ENCODE results near the gene YIF1B.
"Not testable (repeated sequence)": the region's sequence is repeated elsewhere in the genome, so short reads cannot be mapped to it uniquely, and the experiment has no call there.

Gene YIF1B

GRCh38 chr19:38274739-38275138, 41.0 kb downstream of the YIF1B start:
- no peak for DNase-seq (ENCODE audit: low spot score)

DNA sequence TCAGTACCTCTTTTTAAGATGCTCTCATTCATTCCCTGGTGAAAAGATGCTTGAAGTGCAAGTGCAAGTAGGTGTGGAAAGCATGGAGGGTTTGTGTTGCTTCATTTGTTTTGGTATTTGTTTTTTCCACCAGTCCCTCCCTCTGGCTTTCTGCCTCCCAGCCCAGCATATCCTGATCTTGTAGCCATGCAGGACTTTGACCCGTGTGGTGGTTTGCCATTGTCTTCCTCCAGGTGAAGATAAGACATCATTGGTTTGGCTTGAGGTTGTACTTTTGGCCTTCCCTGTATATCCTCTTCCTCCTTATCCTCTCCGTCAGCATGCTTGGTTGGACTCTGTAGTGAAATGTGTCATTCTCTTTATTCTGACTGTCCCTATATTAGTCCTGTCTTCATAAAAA, 42.2 kb downstream of the YIF1B start:
- no peak for DNase-seq (ENCODE audit: low spot score)

DNA sequence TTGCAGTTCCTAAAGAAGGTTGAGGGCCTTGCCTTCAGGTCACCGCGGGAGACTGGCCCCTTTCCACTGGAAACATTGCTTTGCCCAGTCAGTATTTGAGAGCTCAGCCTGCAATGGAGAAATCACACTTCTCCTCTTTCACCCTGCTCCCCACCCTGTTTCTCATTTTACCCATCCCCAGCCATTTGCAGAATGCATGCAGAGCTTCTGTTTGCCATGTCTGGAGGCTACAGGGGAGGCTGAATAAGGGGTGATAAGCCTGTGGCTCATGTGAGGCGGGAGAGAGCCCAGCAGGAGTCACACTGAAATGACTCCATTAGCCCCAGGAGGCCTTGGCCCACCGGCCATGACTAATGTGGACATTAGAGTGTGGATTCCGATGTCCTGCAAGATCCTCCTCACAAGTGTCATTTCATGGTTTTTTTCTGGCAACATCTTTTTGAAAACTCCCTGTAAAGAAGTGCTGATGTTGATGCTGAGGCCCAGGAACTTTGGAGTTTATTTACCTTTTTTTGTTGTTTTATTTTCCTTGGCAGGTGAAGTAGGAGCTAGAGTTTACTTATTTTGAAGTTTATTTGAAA, 45.1 kb downstream of the YIF1B start:
- no peak for DNase-seq (ENCODE audit: low spot score)

- no peak for DNase-seq (ENCODE audit: low spot score)
These were observed 47.2 kb downstream of the YIF1B start for GRCh38 chr19:38268539-38268938.

DNA sequence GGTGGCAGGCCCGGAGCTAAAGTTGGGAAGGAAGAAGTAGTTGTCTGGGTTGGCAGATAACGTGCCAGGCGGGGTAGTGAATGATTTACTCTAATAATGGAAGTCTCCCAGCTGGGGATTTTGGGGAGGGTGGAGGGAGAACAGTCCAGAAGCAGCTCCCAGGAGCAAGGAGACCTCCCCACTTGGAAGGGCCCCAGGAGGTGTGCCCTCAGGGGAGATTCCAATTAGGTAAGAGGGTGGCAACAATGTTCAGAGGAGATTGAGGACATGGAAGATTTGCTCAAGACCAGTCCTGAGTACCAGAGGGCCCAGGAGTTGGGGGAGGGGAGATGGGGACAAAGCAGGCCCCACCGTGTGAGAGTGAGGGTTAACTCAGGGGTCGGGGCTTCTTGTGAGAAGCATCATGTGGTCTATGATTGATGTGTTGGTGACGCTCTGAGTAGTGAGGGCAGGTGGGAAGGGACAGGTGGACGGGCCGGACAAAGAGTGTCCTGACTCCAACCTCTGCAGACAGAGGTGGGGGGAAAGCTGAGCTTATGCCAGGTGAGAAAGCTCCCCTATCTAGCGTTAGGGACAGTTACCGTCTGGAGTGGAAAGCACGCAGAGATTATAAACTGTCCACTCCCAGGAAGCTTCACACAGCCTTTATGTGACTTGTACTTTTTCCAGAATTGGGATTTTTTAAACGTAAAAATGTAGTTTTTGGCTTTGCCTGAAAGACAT, 47.8 kb downstream of the YIF1B start:
- no peak for DNase-seq (ENCODE audit: low spot score)

DNA sequence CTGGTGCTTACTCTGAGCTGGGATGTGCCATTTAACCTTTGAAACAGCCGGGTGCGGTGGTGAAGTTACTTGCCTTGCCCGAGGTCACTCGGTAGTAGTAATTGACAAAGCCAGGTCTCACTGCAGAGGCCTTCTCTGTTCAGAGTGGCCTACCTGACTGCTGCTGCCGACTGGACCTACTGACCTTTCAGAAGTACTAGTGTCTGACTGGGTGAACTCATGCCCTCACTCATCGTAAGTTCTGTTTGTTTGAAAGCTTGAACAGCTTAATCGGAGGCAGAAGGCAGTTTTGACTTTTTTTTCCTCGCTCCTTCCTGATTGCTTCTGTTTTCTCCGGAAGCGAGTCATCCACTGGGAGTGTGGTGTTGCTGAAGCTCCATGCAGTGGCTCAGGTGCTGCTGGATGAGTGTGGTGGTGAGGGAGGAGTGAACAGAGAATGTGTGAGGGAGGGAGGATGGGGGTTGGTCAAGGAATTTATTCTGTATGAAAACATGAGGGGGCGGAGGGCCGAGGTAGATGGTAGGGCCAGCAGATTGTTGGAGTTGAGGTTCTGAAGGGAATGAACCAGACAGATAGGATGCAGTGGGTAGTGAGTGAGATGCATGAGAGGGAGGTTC, 48.7 kb downstream of the YIF1B start:
- DNase-seq (ENCODE audit: low spot score), result peak; percentile 74

GRCh38 chr19:38265921-38266429, 49.8 kb downstream of the YIF1B start:
- no peak for DNase-seq (ENCODE audit: low spot score)

- DNase-seq (ENCODE audit: low spot score), result peak; percentile 65
These were observed 50.4 kb downstream of the YIF1B start for GRCh38 chr19:38265213-38265861.

DNA sequence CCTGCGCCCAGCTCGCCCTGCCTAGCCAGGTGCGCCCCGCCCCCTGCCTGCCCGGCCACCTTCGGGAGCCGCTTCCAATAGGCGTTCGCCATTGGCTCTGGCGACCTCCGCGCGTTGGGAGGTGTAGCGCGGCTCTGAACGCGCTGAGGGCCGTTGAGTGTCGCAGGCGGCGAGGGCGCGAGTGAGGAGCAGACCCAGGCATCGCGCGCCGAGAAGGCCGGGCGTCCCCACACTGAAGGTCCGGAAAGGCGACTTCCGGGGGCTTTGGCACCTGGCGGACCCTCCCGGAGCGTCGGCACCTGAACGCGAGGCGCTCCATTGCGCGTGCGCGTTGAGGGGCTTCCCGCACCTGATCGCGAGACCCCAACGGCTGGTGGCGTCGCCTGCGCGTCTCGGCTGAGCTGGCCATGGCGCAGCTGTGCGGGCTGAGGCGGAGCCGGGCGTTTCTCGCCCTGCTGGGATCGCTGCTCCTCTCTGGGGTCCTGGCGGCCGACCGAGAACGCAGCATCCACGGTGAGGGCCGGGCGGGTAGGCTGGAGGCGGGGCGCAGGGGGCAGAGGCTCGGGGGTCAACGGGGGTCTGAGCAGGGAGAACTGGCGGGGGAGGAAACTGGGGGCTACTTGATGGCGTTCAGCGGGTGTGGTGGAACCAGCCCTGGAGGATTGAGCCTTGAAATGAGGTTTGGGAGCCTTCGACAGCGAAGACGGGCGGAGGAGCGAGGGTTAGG, 51.1 kb downstream of the YIF1B start, which contains the start of gene SPINT2:
Gene SPINT2, plus strand, starts transcription at position 88 of the 727 bp plus-strand sequence. Its CDS starts 320 bp downstream, at position 408.
- no peak for DNase-seq (ENCODE audit: low spot score)

DNA sequence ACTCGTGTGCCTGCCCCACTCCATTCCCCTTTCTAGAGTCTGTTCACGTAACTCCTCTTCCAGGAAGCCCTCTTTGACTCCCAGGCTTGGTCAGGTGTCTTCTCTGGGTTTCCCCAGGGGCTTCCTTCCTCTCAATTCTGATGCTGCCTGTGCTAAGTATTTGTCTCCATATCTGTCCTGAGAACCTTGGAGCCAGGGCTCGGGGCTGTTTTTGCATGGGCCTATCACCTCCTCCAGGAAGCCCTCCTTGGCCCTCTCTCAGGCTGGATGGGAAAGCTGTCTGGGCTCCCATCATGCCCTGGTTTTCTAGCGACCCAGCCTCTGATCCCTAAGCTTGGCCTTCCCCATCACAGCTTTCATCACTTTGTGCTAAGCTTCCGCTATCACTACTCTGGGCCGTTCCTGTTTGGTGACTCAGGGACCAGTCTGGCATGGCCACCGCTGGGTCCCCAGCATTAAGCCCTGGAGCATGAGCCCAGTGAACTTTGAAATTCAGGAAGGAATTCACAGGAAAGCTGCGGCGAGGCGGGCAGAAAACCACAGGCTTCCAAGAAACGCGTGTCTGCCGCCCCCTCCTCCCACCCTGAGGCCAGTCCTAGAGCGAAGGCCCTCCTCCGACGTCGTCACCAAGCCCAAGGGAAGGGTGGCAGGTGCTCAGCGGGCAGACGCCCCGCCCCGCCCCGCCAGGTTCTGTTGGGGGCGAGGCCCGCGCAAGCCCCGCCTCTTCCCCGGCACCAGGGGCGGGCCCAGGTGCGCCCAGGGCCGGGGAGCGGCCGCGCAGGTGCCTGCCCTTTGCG, 51.9 kb downstream of the YIF1B start:
- peak; percentile 99 for DNase-seq (ENCODE audit: low spot score)

GRCh38 chr19:38262585-38263268, 53.0 kb downstream of the YIF1B start:
- peak; percentile 39 for DNase-seq (ENCODE audit: low spot score)

DNA sequence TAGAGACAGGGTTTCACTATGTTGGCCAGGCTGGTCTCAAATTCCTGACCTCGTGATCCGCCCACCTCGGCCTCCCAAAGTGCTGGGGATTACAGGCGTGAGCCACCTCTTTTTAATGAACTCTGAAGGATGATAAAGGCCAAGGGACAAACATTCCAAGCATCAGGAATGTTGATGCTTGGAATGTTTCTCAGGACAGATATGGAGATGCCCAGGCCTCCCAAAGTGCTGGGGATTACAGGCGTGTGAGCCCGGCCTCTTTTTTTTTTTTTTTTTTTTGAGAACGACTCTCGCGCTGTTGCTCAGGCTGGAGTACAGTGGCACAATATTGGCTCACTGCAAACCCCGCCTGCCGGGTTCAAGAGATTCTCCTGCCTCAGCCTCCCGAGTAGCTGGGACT, 53.8 kb downstream of the YIF1B start:
- DNase-seq (ENCODE audit: low spot score), result not testable (repeated sequence)

GRCh38 chr19:38255383-38256014, 60.2 kb downstream of the YIF1B start:
- no peak for DNase-seq (ENCODE audit: low spot score)

DNA sequence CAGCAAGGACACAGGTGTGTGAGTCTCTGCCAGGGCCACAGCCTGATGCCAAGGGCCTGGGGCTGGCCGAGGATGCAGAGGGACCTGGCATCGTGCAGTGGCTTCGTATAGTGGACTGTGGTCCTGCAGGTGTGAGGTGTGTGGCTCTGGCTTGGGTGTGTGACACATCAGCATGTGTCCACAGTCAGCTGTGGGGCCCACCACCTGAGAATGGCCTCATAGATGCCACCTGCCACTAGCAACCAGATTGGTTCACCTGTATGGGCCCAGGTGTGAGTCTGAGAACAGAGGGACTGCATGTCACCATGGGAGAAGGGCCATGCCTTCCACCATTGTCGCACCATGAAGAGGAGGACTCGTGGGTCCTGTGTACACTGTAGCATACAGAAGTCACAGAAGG, 62.0 kb downstream of the YIF1B start:
- no peak for DNase-seq (ENCODE audit: low spot score)
